ENCODE measurements around the gene NOS3. TPM values are rescaled to one million over a fixed set of nuclear protein-coding genes. Genes with fewer than 3 reads are reported as not detected.
A peak's percentile ranks its signal among the peaks of the same experiment; 100 is the strongest.

The NOS3 gene
- total and polyA plus RNA-seq, 9 of the 15 experiments (the other 6 are each of a cell fraction or from before 2014, with no cell fraction given): 1.1 to 121 (median 23.6) TPM

DNA sequence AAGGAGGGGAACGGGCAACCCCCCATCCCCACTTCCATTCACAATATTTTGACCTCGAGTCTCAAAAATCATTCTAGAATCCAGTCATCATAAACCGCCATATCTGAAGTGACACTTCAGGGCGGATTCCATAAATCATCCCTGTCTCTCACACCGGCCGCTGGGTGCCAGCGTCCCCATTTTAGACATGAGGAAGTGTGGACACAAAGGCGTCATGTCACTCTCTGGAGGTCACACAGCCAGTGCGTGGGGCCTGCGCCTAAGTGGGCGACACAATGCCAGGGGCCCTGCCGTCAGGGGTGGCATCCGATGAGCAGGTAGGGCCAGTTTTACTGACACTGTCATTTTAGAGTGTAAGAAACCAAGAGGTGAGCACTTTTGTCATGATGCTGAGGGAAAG lies 32.2 kb upstream of the NOS3 start (continued):
- TF ChIP-seq, protein P1, sequence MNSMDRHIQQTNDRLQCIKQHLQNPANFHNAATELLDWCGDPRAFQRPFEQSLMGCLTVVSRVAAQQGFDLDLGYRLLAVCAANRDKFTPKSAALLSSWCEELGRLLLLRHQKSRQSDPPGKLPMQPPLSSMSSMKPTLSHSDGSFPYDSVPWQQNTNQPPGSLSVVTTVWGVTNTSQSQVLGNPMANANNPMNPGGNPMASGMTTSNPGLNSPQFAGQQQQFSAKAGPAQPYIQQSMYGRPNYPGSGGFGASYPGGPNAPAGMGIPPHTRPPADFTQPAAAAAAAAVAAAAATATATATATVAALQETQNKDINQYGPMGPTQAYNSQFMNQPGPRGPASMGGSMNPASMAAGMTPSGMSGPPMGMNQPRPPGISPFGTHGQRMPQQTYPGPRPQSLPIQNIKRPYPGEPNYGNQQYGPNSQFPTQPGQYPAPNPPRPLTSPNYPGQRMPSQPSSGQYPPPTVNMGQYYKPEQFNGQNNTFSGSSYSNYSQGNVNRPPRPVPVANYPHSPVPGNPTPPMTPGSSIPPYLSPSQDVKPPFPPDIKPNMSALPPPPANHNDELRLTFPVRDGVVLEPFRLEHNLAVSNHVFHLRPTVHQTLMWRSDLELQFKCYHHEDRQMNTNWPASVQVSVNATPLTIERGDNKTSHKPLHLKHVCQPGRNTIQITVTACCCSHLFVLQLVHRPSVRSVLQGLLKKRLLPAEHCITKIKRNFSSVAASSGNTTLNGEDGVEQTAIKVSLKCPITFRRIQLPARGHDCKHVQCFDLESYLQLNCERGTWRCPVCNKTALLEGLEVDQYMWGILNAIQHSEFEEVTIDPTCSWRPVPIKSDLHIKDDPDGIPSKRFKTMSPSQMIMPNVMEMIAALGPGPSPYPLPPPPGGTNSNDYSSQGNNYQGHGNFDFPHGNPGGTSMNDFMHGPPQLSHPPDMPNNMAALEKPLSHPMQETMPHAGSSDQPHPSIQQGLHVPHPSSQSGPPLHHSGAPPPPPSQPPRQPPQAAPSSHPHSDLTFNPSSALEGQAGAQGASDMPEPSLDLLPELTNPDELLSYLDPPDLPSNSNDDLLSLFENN (IDR thresholded peaks at IDR 0.05; ENCODE audit: low read depth in 2 of 2, low read length in 2 of 2): no peak
- TF ChIP-seq CXXC5 (CRISPR knock-in tag; IDR thresholded peaks at IDR 0.05) (peak; percentile 68), MYC (IDR thresholded peaks at IDR 0.05; ENCODE audit: low read depth, low read length) (0 out of 2 replicates have a peak, but pooled peaks have one; percentile 11), MYC (CRISPR knock-in tag; IDR thresholded peaks at IDR 0.05; ENCODE audit: borderline replicate concordance, low read depth) (no peak), CBX3 (IDR thresholded peaks at IDR 0.05; ENCODE audit: borderline replicate concordance in 1 of 2, low read length in 2 of 2) (peak in 1 of 2 experiments; percentile 54; a peak in 1 of 3 replicates), DMBX1 (CRISPR knock-in tag; IDR thresholded peaks at IDR 0.05; ENCODE audit: borderline replicate concordance) (peak; percentile 85; the same call in 1 of the 2 replicates), L3MBTL2 (IDR thresholded peaks at IDR 0.05) (peak; percentile 82)
- TF ChIP-seq, protein P2, sequence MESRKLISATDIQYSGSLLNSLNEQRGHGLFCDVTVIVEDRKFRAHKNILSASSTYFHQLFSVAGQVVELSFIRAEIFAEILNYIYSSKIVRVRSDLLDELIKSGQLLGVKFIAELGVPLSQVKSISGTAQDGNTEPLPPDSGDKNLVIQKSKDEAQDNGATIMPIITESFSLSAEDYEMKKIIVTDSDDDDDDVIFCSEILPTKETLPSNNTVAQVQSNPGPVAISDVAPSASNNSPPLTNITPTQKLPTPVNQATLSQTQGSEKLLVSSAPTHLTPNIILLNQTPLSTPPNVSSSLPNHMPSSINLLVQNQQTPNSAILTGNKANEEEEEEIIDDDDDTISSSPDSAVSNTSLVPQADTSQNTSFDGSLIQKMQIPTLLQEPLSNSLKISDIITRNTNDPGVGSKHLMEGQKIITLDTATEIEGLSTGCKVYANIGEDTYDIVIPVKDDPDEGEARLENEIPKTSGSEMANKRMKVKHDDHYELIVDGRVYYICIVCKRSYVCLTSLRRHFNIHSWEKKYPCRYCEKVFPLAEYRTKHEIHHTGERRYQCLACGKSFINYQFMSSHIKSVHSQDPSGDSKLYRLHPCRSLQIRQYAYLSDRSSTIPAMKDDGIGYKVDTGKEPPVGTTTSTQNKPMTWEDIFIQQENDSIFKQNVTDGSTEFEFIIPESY (CRISPR knock-in tag; IDR thresholded peaks at IDR 0.05): peak; percentile 99
- TF ChIP-seq, protein P3, sequence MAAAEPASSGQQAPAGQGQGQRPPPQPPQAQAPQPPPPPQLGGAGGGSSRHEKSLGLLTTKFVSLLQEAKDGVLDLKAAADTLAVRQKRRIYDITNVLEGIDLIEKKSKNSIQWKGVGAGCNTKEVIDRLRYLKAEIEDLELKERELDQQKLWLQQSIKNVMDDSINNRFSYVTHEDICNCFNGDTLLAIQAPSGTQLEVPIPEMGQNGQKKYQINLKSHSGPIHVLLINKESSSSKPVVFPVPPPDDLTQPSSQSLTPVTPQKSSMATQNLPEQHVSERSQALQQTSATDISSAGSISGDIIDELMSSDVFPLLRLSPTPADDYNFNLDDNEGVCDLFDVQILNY (CRISPR knock-in tag; IDR thresholded peaks at IDR 0.05): no peak
- TF ChIP-seq, protein P4, sequence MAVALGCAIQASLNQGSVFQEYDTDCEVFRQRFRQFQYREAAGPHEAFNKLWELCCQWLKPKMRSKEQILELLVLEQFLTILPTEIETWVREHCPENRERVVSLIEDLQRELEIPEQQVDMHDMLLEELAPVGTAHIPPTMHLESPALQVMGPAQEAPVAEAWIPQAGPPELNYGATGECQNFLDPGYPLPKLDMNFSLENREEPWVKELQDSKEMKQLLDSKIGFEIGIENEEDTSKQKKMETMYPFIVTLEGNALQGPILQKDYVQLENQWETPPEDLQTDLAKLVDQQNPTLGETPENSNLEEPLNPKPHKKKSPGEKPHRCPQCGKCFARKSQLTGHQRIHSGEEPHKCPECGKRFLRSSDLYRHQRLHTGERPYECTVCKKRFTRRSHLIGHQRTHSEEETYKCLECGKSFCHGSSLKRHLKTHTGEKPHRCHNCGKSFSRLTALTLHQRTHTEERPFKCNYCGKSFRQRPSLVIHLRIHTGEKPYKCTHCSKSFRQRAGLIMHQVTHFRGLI (CRISPR knock-in tag; IDR thresholded peaks at IDR 0.05): 0 out of 2 replicates have a peak, but pooled peaks have one; percentile 54
- TF ChIP-seq, protein P5, sequence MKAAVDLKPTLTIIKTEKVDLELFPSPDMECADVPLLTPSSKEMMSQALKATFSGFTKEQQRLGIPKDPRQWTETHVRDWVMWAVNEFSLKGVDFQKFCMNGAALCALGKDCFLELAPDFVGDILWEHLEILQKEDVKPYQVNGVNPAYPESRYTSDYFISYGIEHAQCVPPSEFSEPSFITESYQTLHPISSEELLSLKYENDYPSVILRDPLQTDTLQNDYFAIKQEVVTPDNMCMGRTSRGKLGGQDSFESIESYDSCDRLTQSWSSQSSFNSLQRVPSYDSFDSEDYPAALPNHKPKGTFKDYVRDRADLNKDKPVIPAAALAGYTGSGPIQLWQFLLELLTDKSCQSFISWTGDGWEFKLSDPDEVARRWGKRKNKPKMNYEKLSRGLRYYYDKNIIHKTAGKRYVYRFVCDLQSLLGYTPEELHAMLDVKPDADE (conservative IDR thresholded peaks at IDR 0.05; ENCODE audit: control insufficient read depth, low read depth, low read length): no peak
- TF ChIP-seq, protein P6, sequence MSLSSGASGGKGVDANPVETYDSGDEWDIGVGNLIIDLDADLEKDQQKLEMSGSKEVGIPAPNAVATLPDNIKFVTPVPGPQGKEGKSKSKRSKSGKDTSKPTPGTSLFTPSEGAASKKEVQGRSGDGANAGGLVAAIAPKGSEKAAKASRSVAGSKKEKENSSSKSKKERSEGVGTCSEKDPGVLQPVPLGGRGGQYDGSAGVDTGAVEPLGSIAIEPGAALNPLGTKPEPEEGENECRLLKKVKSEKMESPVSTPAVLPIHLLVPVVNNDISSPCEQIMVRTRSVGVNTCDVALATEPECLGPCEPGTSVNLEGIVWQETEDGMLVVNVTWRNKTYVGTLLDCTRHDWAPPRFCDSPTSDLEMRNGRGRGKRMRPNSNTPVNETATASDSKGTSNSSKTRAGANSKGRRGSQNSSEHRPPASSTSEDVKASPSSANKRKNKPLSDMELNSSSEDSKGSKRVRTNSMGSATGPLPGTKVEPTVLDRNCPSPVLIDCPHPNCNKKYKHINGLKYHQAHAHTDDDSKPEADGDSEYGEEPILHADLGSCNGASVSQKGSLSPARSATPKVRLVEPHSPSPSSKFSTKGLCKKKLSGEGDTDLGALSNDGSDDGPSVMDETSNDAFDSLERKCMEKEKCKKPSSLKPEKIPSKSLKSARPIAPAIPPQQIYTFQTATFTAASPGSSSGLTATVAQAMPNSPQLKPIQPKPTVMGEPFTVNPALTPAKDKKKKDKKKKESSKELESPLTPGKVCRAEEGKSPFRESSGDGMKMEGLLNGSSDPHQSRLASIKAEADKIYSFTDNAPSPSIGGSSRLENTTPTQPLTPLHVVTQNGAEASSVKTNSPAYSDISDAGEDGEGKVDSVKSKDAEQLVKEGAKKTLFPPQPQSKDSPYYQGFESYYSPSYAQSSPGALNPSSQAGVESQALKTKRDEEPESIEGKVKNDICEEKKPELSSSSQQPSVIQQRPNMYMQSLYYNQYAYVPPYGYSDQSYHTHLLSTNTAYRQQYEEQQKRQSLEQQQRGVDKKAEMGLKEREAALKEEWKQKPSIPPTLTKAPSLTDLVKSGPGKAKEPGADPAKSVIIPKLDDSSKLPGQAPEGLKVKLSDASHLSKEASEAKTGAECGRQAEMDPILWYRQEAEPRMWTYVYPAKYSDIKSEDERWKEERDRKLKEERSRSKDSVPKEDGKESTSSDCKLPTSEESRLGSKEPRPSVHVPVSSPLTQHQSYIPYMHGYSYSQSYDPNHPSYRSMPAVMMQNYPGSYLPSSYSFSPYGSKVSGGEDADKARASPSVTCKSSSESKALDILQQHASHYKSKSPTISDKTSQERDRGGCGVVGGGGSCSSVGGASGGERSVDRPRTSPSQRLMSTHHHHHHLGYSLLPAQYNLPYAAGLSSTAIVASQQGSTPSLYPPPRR (CRISPR knock-in tag; IDR thresholded peaks at IDR 0.05; ENCODE audit: borderline replicate concordance): no peak

All from K562 (cell line).